Stimulated activated CD4-positive, alpha-beta T cell treated with anti-CD3 and anti-CD28 coated beads, TNF-alpha, amount 100 ng/mL, for 1 hour (primary cell): ENCODE data around the gene LMOD2.

Experiments used
- DNase-seq, 3 donors: peaks; one replicate each; pipeline ENCODE4 v3.0.0-alpha.2; 2020; ENCODE audit warnings: low read depth in 3 of 3, low spot score in 1 of 3

Gene LMOD2

DNA sequence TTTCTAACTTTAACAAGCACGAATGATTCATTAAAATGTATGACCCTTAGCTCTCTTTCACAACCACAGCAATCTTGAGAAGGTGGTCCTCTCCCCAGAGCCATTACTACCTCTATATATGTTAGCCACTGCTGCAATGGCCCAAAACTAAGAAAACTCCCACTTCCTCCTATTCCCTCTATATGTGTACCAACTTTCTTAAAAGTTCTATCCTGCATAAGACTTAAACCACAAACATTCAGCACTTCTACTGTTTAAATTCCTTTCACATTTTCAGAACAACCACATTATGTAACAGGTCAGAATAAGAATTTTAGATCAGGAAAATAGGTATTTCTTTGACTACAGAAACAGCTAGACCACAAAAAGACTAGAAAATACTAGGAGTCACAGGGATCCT is 57.0 kb downstream of the LMOD2 start:
- DNase-seq, result no peak
